ENCODE data around the gene BIRC2.
A peak's percentile ranks its signal among the peaks of the same experiment; 100 is the strongest.

The BIRC2 gene

GRCh38 chr11:102390667-102391465 is 43.9 kb downstream of the BIRC2 start:
- no peaks in the 10 kb centered on the region; the same call in 1 of the 2 replicates for H3K36me3 ChIP-seq (replicated peaks)
- in situ Hi-C loops (cut with MboI; ENCODE audit: low sequenced_read_pairs): loop anchor here (5.0 kb wide), 1 partner anchor 96 kb away; no protein-coding TSS in a partner anchor
- H3K4me3 ChIP-seq: no peak overlapping the region
- no peaks in the 10 kb centered on the region for H3K9me3 ChIP-seq
- H3K27me3 ChIP-seq (ENCODE audit: low read depth): no peaks in the 10 kb centered on the region
- DNase-seq (ENCODE audit: low spot score in 2 of 2): peak; percentile 57 to 75
- peaks cover 4% of the 10 kb centered on the region; the same call in 1 of the 2 replicates for H3K4me1 ChIP-seq

- in situ Hi-C loops (cut with MboI; ENCODE audit: low sequenced_read_pairs): loop anchor here (5.0 kb wide), 1 partner anchor 96 kb away; no protein-coding TSS in a partner anchor
- no peaks in the 10 kb centered on the region; the same call in 1 of the 2 replicates for H3K36me3 ChIP-seq (replicated peaks)
- no peak overlapping the region for H3K4me3 ChIP-seq
- peaks cover 1% of the 10 kb centered on the region; the same call in 1 of the 2 replicates for H3K4me1 ChIP-seq
- DNase-seq (ENCODE audit: low spot score in 2 of 2): no peak
- no peaks in the 10 kb centered on the region for H3K27me3 ChIP-seq (ENCODE audit: low read depth)
- H3K9me3 ChIP-seq: no peaks in the 10 kb centered on the region
These were observed 44.7 kb downstream of the BIRC2 start for GRCh38 chr11:102391549-102392237.

GRCh38 chr11:102393272-102393730 is 46.3 kb downstream of the BIRC2 start:
- in situ Hi-C loops (cut with MboI; ENCODE audit: low sequenced_read_pairs): loop anchor here (5.0 kb wide), 1 partner anchor 94 kb away; no protein-coding TSS in a partner anchor

GRCh38 chr11:102395720-102396393 is 48.8 kb downstream of the BIRC2 start:
- H3K4me1 ChIP-seq: peaks cover 5% of the 10 kb centered on the region; the same call in 1 of the 2 replicates
- H3K36me3 ChIP-seq (replicated peaks): peaks cover 8% of the 10 kb centered on the region
- in situ Hi-C loops (cut with MboI; ENCODE audit: low sequenced_read_pairs): no loop called here
- H3K9me3 ChIP-seq: no peaks in the 10 kb centered on the region
- H3K27me3 ChIP-seq (ENCODE audit: low read depth): no peaks in the 10 kb centered on the region
- no peak for DNase-seq (ENCODE audit: low spot score in 2 of 2)
- H3K4me3 ChIP-seq: no peak overlapping the region

More at GRCh38 chr11:102393272-102393730, 46.3 kb downstream of the BIRC2 start:
- H3K36me3 ChIP-seq (replicated peaks): no peaks in the 10 kb centered on the region; the same call in none of the 2 replicates
- H3K4me3 ChIP-seq: no peak overlapping the region
- no peaks in the 10 kb centered on the region for H3K9me3 ChIP-seq
- H3K27me3 ChIP-seq (ENCODE audit: low read depth): no peaks in the 10 kb centered on the region
- peaks cover 5% of the 10 kb centered on the region; the same call in 1 of the 2 replicates for H3K4me1 ChIP-seq
- DNase-seq (ENCODE audit: low spot score in 2 of 2): no peak

- in situ Hi-C loops (cut with MboI; ENCODE audit: low sequenced_read_pairs): no loop called here
- no peak overlapping the region for H3K4me3 ChIP-seq
- no peaks in the 10 kb centered on the region for H3K27me3 ChIP-seq (ENCODE audit: low read depth)
- no peak for DNase-seq (ENCODE audit: low spot score in 2 of 2)
- no peaks in the 10 kb centered on the region for H3K9me3 ChIP-seq
- H3K36me3 ChIP-seq (replicated peaks): peaks cover 19% of the 10 kb centered on the region
- H3K4me1 ChIP-seq: peaks cover 9% of the 10 kb centered on the region
These were observed 49.9 kb downstream of the BIRC2 start for GRCh38 chr11:102396708-102397563.

- Histone ChIP-seq H3K4me1 (peaks cover 9% of the 10 kb centered on the region), H3K9me3 (no peaks in the 10 kb centered on the region), H3K4me3 (no peak overlapping the region), H3K36me3 (replicated peaks) (peaks cover 21% of the 10 kb centered on the region), H3K27me3 (ENCODE audit: low read depth) (no peaks in the 10 kb centered on the region)
- DNase-seq (ENCODE audit: low spot score in 2 of 2): no peak
- in situ Hi-C loops (cut with MboI; ENCODE audit: low sequenced_read_pairs): no loop called here
These were observed 51.3 kb downstream of the BIRC2 start for GRCh38 chr11:102398297-102398696.

GRCh38 chr11:102399189-102399588 is 52.2 kb downstream of the BIRC2 start:
- no peak for DNase-seq (ENCODE audit: low spot score in 2 of 2)
- H3K27me3 ChIP-seq (ENCODE audit: low read depth): no peaks in the 10 kb centered on the region
- H3K36me3 ChIP-seq (replicated peaks): peaks cover 21% of the 10 kb centered on the region
- in situ Hi-C loops (cut with MboI; ENCODE audit: low sequenced_read_pairs): no loop called here
- peaks cover 9% of the 10 kb centered on the region for H3K4me1 ChIP-seq
- H3K9me3 ChIP-seq: no peaks in the 10 kb centered on the region
- no peak overlapping the region for H3K4me3 ChIP-seq

GRCh38 chr11:102400603-102401002 is 53.6 kb downstream of the BIRC2 start:
- peaks cover 9% of the 10 kb centered on the region for H3K4me1 ChIP-seq
- no peak overlapping the region for H3K4me3 ChIP-seq
- no peak for DNase-seq (ENCODE audit: low spot score in 2 of 2)
- H3K9me3 ChIP-seq: no peaks in the 10 kb centered on the region
- peaks cover 21% of the 10 kb centered on the region for H3K36me3 ChIP-seq (replicated peaks)
- in situ Hi-C loops (cut with MboI; ENCODE audit: low sequenced_read_pairs): no loop called here
- no peaks in the 10 kb centered on the region for H3K27me3 ChIP-seq (ENCODE audit: low read depth)

GRCh38 chr11:102401905-102402304 is 54.9 kb downstream of the BIRC2 start:
- H3K9me3 ChIP-seq: no peaks in the 10 kb centered on the region
- H3K36me3 ChIP-seq (replicated peaks): peaks cover 21% of the 10 kb centered on the region
- in situ Hi-C loops (cut with MboI; ENCODE audit: low sequenced_read_pairs): no loop called here
- peaks cover 11% of the 10 kb centered on the region for H3K4me1 ChIP-seq
- DNase-seq (ENCODE audit: low spot score in 2 of 2): no peak
- no peak overlapping the region for H3K4me3 ChIP-seq
- H3K27me3 ChIP-seq (ENCODE audit: low read depth): no peaks in the 10 kb centered on the region

GRCh38 chr11:102402548-102402947 is 55.5 kb downstream of the BIRC2 start:
- no peak for DNase-seq (ENCODE audit: low spot score in 2 of 2)
- H3K4me3 ChIP-seq: no peak overlapping the region
- no peaks in the 10 kb centered on the region for H3K27me3 ChIP-seq (ENCODE audit: low read depth)
- peaks cover 10% of the 10 kb centered on the region for H3K4me1 ChIP-seq
- no peaks in the 10 kb centered on the region for H3K9me3 ChIP-seq
- in situ Hi-C loops (cut with MboI; ENCODE audit: low sequenced_read_pairs): no loop called here
- H3K36me3 ChIP-seq (replicated peaks): peaks cover 21% of the 10 kb centered on the region

GRCh38 chr11:102405501-102405900 is 58.5 kb downstream of the BIRC2 start:
- Histone ChIP-seq H3K4me1 (peaks cover 6% of the 10 kb centered on the region), H3K36me3 (replicated peaks) (peaks cover 16% of the 10 kb centered on the region), H3K9me3 (no peaks in the 10 kb centered on the region)

GRCh38 chr11:102406099-102406498 is 59.1 kb downstream of the BIRC2 start:
- in situ Hi-C loops (cut with MboI; ENCODE audit: low sequenced_read_pairs): no loop called here
- Histone ChIP-seq H3K27me3 (ENCODE audit: low read depth) (no peaks in the 10 kb centered on the region), H3K9me3 (no peaks in the 10 kb centered on the region), H3K4me1 (peaks cover 6% of the 10 kb centered on the region), H3K4me3 (no peak overlapping the region), H3K36me3 (replicated peaks) (peaks cover 10% of the 10 kb centered on the region)
- DNase-seq (ENCODE audit: low spot score in 2 of 2): no peak

More at GRCh38 chr11:102405501-102405900, 58.5 kb downstream of the BIRC2 start:
- no peak for DNase-seq (ENCODE audit: low spot score in 2 of 2)
- Histone ChIP-seq H3K27me3 (ENCODE audit: low read depth) (no peaks in the 10 kb centered on the region), H3K4me3 (no peak overlapping the region)
- in situ Hi-C loops (cut with MboI; ENCODE audit: low sequenced_read_pairs): no loop called here

- Histone ChIP-seq H3K36me3 (replicated peaks) (no peaks in the 10 kb centered on the region), H3K27me3 (ENCODE audit: low read depth) (no peaks in the 10 kb centered on the region), H3K9me3 (no peaks in the 10 kb centered on the region), H3K4me1 (peaks cover 2% of the 10 kb centered on the region; the same call in 1 of the 2 replicates), H3K4me3 (no peak overlapping the region)
- in situ Hi-C loops (cut with MboI; ENCODE audit: low sequenced_read_pairs): no loop called here
- DNase-seq (ENCODE audit: low spot score in 2 of 2): no peak
These were observed 60.9 kb downstream of the BIRC2 start for GRCh38 chr11:102407901-102408300.

All from HAP-1 (cell line).